GM13976 (cell line): ENCODE measurements around the gene FRMD4A.

Source experiments
- DNase-seq: peaks from one replicate; pipeline ENCODE4 v3.0.0; 2012; ENCODE audit warnings: low spot score
- CTCF ChIP-seq: IDR thresholded peaks from 2 replicates; pipeline ENCODE4 v1.5.1; 2012; ENCODE audit warnings: borderline replicate concordance, mild to moderate bottlenecking; ENCODE audit not compliant: insufficient read depth; ENCODE audit errors: extremely low read depth, missing control alignments, control extremely low read depth
- in situ Hi-C: fragments of 300-500 bp; cut with MboI; formaldehyde crosslinking; loops from one replicate; pipeline ENCODE4 v1.12.0; 2022; ENCODE audit warnings: low sequenced_read_pairs, mixed read lengths, inconsistent platforms; ENCODE audit not compliant: unreplicated experiment

Gene FRMD4A

GRCh38 chr10:13812804-13813203 lies 517.9 kb downstream of the FRMD4A start:
- in situ Hi-C loops, result no loop called here
- DNase-seq, result no peak
- no peak for TF ChIP-seq CTCF

- no peak for TF ChIP-seq CTCF
- DNase-seq, result no peak
- in situ Hi-C loops, result no loop called here
These were observed 520.2 kb downstream of the FRMD4A start for GRCh38 chr10:13810568-13810967.

GRCh38 chr10:13809427-13809826 lies 521.3 kb downstream of the FRMD4A start:
- TF ChIP-seq CTCF, result no peak
- in situ Hi-C loops, result no loop called here
- DNase-seq, result no peak

GRCh38 chr10:13808556-13809391 lies 522.0 kb downstream of the FRMD4A start:
- no peak for DNase-seq
- in situ Hi-C loops, result no loop called here
- no peak for TF ChIP-seq CTCF

- TF ChIP-seq CTCF, result no peak
- DNase-seq, result no peak
- in situ Hi-C loops, result no loop called here
These were observed 524.3 kb downstream of the FRMD4A start for GRCh38 chr10:13806419-13806818.

- in situ Hi-C loops, result no loop called here
- DNase-seq, result no peak
- TF ChIP-seq CTCF, result no peak
These were observed 526.9 kb downstream of the FRMD4A start for GRCh38 chr10:13803566-13804554.
